ENCODE data around the gene NRXN3.

DNA sequence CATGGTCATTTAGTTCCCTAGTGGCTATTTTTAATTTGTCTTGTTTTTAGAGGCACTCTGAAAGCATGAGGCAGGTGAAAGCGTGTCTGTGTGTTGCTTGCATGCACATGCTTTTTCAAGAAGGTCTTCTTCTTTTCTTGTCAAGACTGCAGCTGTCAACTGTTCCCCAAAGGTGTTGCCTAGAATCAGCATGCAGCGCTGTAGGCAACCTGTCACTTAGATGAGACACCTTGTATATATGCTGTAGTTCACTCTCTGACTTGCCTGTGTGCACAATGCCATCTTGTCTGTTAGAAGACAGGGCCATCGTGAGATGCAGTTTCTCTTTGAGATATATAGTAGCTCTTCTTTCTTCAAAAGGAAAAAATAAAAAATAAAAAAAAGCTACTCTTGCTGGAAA lies 1155.4 kb downstream of the NRXN3 start:
- TF ChIP-seq EP300 (IDR thresholded peaks at IDR 0.05; ENCODE audit: low read depth) (no peak), POLR2A (IDR thresholded peaks at IDR 0.05) (no peak), POLR2AphosphoS5 (IDR thresholded peaks at IDR 0.05) (no peak)
- TF ChIP-seq, protein P1, sequence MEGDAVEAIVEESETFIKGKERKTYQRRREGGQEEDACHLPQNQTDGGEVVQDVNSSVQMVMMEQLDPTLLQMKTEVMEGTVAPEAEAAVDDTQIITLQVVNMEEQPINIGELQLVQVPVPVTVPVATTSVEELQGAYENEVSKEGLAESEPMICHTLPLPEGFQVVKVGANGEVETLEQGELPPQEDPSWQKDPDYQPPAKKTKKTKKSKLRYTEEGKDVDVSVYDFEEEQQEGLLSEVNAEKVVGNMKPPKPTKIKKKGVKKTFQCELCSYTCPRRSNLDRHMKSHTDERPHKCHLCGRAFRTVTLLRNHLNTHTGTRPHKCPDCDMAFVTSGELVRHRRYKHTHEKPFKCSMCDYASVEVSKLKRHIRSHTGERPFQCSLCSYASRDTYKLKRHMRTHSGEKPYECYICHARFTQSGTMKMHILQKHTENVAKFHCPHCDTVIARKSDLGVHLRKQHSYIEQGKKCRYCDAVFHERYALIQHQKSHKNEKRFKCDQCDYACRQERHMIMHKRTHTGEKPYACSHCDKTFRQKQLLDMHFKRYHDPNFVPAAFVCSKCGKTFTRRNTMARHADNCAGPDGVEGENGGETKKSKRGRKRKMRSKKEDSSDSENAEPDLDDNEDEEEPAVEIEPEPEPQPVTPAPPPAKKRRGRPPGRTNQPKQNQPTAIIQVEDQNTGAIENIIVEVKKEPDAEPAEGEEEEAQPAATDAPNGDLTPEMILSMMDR (IDR thresholded peaks at IDR 0.05): no peak
